RWPE1 (cell line): Measurements from ENCODE around the gene LRRFIP1.

Source experiments
- CTCF ChIA-PET: fragments of 350-600 bp; sonication (Branson Sonifier 250); formaldehyde crosslinking; extraction: SDS; loops from one replicate; lab custom pipeline; 2021; lab: Yijun Ruan, JAX
- POLR2A ChIA-PET: fragments of 400-600 bp; formaldehyde crosslinking; extraction: SDS; loops from one replicate; lab custom pipeline; 2020; ENCODE audit warnings: antibody characterized with exemption; ENCODE audit not compliant: low non-redundant PET; lab: Yijun Ruan, JAX
- DNase-seq: peaks from one replicate; pipeline ENCODE4 v3.0.0; 2012; ENCODE audit warnings: low spot score
- H3K27ac ChIP-seq: fragments of 450-650 bp; 2 replicates; pipeline ENCODE4 v1.5.1; 2017
- TF ChIP-seq, protein P1 (sequence below): fragments of 450-650 bp; conservative IDR thresholded peaks from 2 replicates; pipeline ENCODE4 v1.5.1; 2017; ENCODE audit warnings: low read depth, mild to moderate bottlenecking

Gene LRRFIP1

DNA sequence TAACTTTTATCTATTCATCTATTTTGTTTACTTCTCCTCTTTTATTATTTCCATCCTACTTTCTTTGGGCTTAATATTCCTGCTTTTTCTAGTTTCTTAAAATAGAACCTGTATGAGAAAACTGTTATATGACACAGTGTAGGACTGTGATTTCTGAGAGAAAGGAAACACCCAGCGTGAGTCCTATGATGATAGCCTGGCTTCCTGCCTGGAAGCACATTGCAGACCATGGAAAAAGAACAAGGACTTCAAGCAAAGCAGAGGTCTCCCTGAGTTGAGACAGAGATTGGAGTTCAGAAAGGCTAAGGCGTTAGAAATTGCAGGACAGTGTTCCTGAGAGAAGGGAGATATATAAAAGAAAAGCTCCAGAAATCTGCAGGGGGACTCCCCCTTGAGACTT lies 178.9 kb downstream of the LRRFIP1 start:
- DNase-seq, result no peak
- TF ChIP-seq, protein P1, sequence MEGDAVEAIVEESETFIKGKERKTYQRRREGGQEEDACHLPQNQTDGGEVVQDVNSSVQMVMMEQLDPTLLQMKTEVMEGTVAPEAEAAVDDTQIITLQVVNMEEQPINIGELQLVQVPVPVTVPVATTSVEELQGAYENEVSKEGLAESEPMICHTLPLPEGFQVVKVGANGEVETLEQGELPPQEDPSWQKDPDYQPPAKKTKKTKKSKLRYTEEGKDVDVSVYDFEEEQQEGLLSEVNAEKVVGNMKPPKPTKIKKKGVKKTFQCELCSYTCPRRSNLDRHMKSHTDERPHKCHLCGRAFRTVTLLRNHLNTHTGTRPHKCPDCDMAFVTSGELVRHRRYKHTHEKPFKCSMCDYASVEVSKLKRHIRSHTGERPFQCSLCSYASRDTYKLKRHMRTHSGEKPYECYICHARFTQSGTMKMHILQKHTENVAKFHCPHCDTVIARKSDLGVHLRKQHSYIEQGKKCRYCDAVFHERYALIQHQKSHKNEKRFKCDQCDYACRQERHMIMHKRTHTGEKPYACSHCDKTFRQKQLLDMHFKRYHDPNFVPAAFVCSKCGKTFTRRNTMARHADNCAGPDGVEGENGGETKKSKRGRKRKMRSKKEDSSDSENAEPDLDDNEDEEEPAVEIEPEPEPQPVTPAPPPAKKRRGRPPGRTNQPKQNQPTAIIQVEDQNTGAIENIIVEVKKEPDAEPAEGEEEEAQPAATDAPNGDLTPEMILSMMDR, result no peak
- CTCF ChIA-PET, result no interaction called here
- H3K27ac ChIP-seq, result no peak overlapping the region
- POLR2A ChIA-PET, result no interaction called here

DNA sequence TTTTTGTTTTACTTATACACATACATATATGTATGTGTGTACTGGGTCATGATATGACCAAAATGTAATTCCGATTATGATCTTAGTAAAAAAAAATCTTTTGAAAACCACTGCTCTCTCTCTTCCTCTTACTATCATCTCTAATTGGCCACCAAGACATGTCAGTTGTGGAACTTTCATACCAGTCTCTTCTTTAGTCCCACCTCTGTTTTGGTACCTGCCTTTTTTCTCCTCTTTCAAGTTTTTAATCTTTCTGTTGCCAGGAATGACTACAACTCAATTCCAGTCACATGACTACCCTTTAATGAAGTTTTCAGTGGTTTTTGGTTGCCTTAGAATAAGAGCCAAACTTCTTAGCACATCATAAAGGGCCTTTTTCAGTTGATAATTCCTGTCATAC lies 188.2 kb downstream of the LRRFIP1 start:
- H3K27ac ChIP-seq, result no peak overlapping the region
- TF ChIP-seq, protein P1, result no peak
- CTCF ChIA-PET, result no interaction called here
- POLR2A ChIA-PET, result no interaction called here
- no peak for DNase-seq

DNA sequence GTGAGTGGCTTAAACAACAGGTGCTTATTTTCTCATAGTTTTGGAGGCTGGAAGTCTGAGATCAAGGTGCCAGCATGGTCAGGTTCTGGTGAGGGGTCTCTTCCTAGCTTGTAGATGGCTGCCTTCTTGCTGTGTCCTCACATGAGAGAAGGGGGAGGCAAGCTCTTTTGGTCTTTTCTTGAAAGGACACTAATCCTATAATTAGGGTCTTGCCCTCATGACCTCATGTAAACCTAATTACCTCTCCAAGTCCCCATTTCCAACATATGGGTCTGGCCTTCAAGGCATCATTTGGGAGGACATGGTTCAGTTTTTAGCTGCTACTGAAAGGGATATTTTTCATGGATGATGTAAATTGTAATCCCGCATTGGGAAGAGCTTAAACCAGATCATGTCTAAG lies 189.1 kb downstream of the LRRFIP1 start:
- TF ChIP-seq, protein P1, result no peak
- ChIA-PET POLR2A (no interaction called here), CTCF (interaction anchor here (0.6 to 0.8 kb wide), 4 partner anchors 42 to 529 kb away, joined by 3 read pairs; no protein-coding TSS in a partner anchor)
- DNase-seq, result no peak
- no peak overlapping the region for H3K27ac ChIP-seq

DNA sequence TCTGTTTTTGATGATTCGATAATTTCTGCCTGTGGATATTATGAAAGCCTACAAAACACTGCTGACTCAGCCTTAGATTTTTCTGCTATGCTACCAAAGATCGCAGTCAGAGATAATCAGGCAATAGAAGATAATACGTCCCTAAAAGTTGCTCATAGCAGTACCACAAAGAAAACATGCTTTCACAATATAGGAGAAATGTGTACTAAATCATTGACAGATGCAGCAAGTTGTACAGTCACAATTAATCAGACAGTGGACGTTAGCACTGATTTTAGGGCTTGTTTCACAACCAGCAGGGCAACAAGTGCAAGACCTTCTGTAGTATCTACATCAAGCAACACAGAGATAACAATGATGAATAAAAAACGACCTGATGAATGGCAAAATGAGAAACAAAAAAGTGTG lies 190.7 kb downstream of the LRRFIP1 start:
- TF ChIP-seq, protein P1, result no peak
- H3K27ac ChIP-seq, result no peak overlapping the region
- CTCF ChIA-PET, result no interaction called here
- peak; percentile 9 for DNase-seq
- POLR2A ChIA-PET, result no interaction called here

DNA sequence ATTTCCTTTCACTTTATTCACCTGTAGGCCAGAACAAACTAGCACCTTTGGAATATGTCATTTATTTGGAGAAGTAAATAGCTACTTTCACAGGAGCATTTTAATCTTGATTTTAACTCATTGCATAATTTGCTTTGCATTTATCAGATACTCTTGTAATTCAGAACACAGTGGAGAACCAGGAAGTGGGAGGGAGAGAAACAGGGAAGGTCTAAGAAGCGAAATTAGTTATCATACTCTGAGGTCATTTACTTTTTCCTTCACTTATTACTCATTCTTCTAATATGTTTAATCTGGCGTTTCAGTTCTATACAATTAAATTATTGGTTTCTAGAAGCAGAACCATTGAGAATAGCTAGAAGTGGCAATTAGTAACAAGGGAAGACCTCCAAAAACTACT lies 191.8 kb downstream of the LRRFIP1 start:
- H3K27ac ChIP-seq, result no peak overlapping the region
- POLR2A ChIA-PET, result no interaction called here
- no peak for DNase-seq
- TF ChIP-seq, protein P1, result no peak
- CTCF ChIA-PET, result interaction anchor here (0.6 kb wide), 1 partner anchor 18 kb away, joined by 5 read pairs; no protein-coding TSS in a partner anchor

DNA sequence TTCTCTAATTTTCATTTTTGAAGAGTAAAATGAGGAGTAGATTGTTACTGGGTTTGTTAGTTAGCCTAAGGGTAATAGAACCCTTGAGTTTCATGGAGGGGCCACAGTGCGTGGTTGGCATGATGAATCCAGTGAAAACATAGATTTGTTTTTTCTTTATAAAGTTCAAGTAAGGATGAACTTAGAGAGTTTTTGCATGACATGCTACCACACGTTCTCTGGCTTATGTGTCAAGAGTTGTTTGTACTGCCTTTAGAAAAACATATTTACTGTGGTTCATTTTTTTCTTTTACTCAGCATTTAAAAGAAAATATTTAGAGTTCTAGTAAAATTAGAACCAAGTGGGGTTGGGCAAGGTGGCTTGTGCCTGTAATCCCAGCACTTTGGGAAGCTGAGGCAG lies 193.0 kb downstream of the LRRFIP1 start:
- ChIA-PET POLR2A (no interaction called here), CTCF (no interaction called here)
- TF ChIP-seq, protein P1, result no peak
- no peak for DNase-seq
- no peak overlapping the region for H3K27ac ChIP-seq
